Tibial nerve (tissue), 4 donors: ENCODE data around the gene FAM210A. TPM values are rescaled to one million over a fixed set of nuclear protein-coding genes. Genes with fewer than 3 reads are reported as not detected.

Experiments
- DNase-seq, 2 donors: peaks; one replicate each; pipeline ENCODE4 v3.0.0-alpha.2; 2019; ENCODE audit warnings: low spot score in 2 of 2
- H3K27ac ChIP-seq, 4 donors: fragments of 200-600 bp; sonication (generic) in 3 of 4; one replicate each; pipeline ENCODE4 v1.5.1; 2017 to 2019; ENCODE audit warnings: mild to moderate bottlenecking in 1 of 4
- H3K27me3 ChIP-seq, 2 donors: fragments of 200-600 bp; sonication (generic) in 1 of 2; one replicate each; pipeline versions ENCODE4 v1.5.1 to v1.6.0; 2017 to 2019
- H3K36me3 ChIP-seq, 3 donors: fragments of 200-600 bp; sonication (generic); one replicate each; pipeline ENCODE4 v1.5.1; 2018 to 2019
- H3K4me1 ChIP-seq, 4 donors: fragments of 200-600 bp; sonication (generic) in 3 of 4; one replicate each; pipeline ENCODE4 v1.5.1; 2017 to 2019
- H3K4me3 ChIP-seq, 4 donors: fragments of 200-600 bp; sonication (generic) in 3 of 4; one replicate each; pipeline ENCODE4 v1.5.1; 2017 to 2019; ENCODE audit warnings: mild to moderate bottlenecking in 1 of 4, moderate library complexity in 1 of 4
- H3K9me3 ChIP-seq, 4 donors: fragments of 200-600 bp; sonication (generic) in 3 of 4; one replicate each; pipeline ENCODE4 v1.5.1; 2017 to 2019
- CTCF ChIP-seq, 5 experiments: fragments of 200-600 bp in 3 of 5; fragments of 450-650 bp in 2 of 5; sonication (generic) in 3 of 5; IDR thresholded peaks; one replicate each; pipeline ENCODE4 v1.5.1; 2016 to 2019; ENCODE audit warnings: antibody characterized with exemption in 5 of 5, mild to moderate bottlenecking in 3 of 5, moderate library complexity in 2 of 5
- EP300 ChIP-seq, 2 donors: sonication (generic); formaldehyde crosslinking; IDR thresholded peaks; one replicate each; pipeline ENCODE4 v1.6.1; 2017; ENCODE audit warnings: antibody characterized with exemption in 2 of 2, mild to moderate bottlenecking in 1 of 2
- POLR2A ChIP-seq, 2 donors: fragments of 450-650 bp; IDR thresholded peaks; one replicate each; pipeline ENCODE4 v1.6.1; 2017; ENCODE audit warnings: antibody characterized with exemption in 2 of 2, mild to moderate bottlenecking in 2 of 2, moderate library complexity in 2 of 2
- WGBS, 2 donors: methylation state at CpG; one replicate each; pipeline ENCODE4 v1.1.5; 2018; 5-methylcytosine and 5-hydroxymethylcytosine counted together
- total RNA-seq, 4 donors: library from RNA; depleted of rRNA; stranded (reverse); fragments of >200 nt; gene quantifications; one replicate each; pipeline ENCODE4 v1.1.0, GENCODE V29; 2016

FAM210A gene
- total RNA-seq, 4 donors from 2014 or later = 5.2 to 8.7 (median 7.3) TPM

- DNase-seq = no peak
- Histone ChIP-seq H3K4me3 (no peak overlapping the region), H3K27ac (no peak overlapping the region), H3K9me3 (no peaks in the 10 kb centered on the region), H3K36me3 (no peaks in the 10 kb centered on the region), H3K27me3 (no peaks in the 10 kb centered on the region), H3K4me1 (peaks cover 0 to 10% (median 2%) of the 10 kb centered on the region in 4 donors)
- TF ChIP-seq EP300 (IDR thresholded peaks at IDR 0.05) = no peak
- 68 to 78% methylated on average over 2 of the region's 2 CpGs for WGBS, 2 donors
Observed at GRCh38 chr18:13626544-13626908, 99.8 kb downstream of the FAM210A start.

GRCh38 chr18:13625843-13626543 lies 100.4 kb downstream of the FAM210A start:
- DNase-seq = no peak
- Histone ChIP-seq H3K36me3 (no peaks in the 10 kb centered on the region), H3K4me1 (peaks cover 0 to 10% (median 2%) of the 10 kb centered on the region in 4 donors), H3K9me3 (no peaks in the 10 kb centered on the region), H3K27ac (no peak overlapping the region), H3K27me3 (no peaks in the 10 kb centered on the region), H3K4me3 (no peak overlapping the region)
- 91 to 97% methylated on average over 8 of the region's 8 CpGs for WGBS, 2 donors
- no peak for TF ChIP-seq POLR2A (IDR thresholded peaks at IDR 0.05)
- TF ChIP-seq EP300 (IDR thresholded peaks at IDR 0.05) = no peak
- no peak for TF ChIP-seq CTCF (IDR thresholded peaks at IDR 0.05)

GRCh38 chr18:13625355-13625754 lies 101.0 kb downstream of the FAM210A start:
- H3K36me3 ChIP-seq = no peaks in the 10 kb centered on the region
- TF ChIP-seq EP300 (IDR thresholded peaks at IDR 0.05) (no peak), POLR2A (IDR thresholded peaks at IDR 0.05) (no peak), CTCF (IDR thresholded peaks at IDR 0.05) (no peak)
- H3K4me1 ChIP-seq = peaks cover 0 to 9% (median 2%) of the 10 kb centered on the region in 4 donors
- 88 to 91% methylated on average over 5 to 10 of the region's 10 CpGs for WGBS, 2 donors
- no peaks in the 10 kb centered on the region for H3K27me3 ChIP-seq
- H3K4me3 ChIP-seq = no peak overlapping the region
- DNase-seq = no peak
- H3K9me3 ChIP-seq = no peaks in the 10 kb centered on the region
- H3K27ac ChIP-seq = no peak overlapping the region

- H3K9me3 ChIP-seq = no peaks in the 10 kb centered on the region
- H3K4me1 ChIP-seq = peaks cover 0 to 2% (median under 1%) of the 10 kb centered on the region in 4 donors
- H3K36me3 ChIP-seq = no peaks in the 10 kb centered on the region
- H3K27ac ChIP-seq = no peak overlapping the region
- no peak for TF ChIP-seq EP300 (IDR thresholded peaks at IDR 0.05)
- TF ChIP-seq CTCF (IDR thresholded peaks at IDR 0.05) = no peak
- TF ChIP-seq POLR2A (IDR thresholded peaks at IDR 0.05) = no peak
- no peaks in the 10 kb centered on the region for H3K27me3 ChIP-seq
- no peak overlapping the region for H3K4me3 ChIP-seq
- WGBS, 2 donors = 96 to 98% methylated on average over 6 to 7 of the region's 11 CpGs
- DNase-seq = no peak
Observed at GRCh38 chr18:13624563-13625237, 101.7 kb downstream of the FAM210A start.

- no peaks in the 10 kb centered on the region for H3K9me3 ChIP-seq
- no peak overlapping the region for H3K4me3 ChIP-seq
- DNase-seq = no peak
- TF ChIP-seq POLR2A (IDR thresholded peaks at IDR 0.05) (no peak), EP300 (IDR thresholded peaks at IDR 0.05) (no peak), CTCF (IDR thresholded peaks at IDR 0.05) (no peak)
- 88 to 92% methylated on average over 8 to 9 of the region's 13 CpGs for WGBS, 2 donors
- H3K27ac ChIP-seq = no peak overlapping the region
- H3K27me3 ChIP-seq = no peaks in the 10 kb centered on the region
- H3K36me3 ChIP-seq = no peaks in the 10 kb centered on the region
- peaks cover 0 to 3% (median under 1%) of the 10 kb centered on the region in 4 donors for H3K4me1 ChIP-seq
Observed at GRCh38 chr18:13623871-13624270, 102.5 kb downstream of the FAM210A start.
